ENCODE data around the gene RERE.
"Not testable (repeated sequence)": the region's sequence is repeated elsewhere in the genome, so short reads cannot be mapped to it uniquely, and the experiment has no call there.

Gene RERE

GRCh38 chr1:8512504-8512903, 304.9 kb downstream of the RERE start:
- ATAC-seq: peak; percentile 16
- no peak for DNase-seq

DNA sequence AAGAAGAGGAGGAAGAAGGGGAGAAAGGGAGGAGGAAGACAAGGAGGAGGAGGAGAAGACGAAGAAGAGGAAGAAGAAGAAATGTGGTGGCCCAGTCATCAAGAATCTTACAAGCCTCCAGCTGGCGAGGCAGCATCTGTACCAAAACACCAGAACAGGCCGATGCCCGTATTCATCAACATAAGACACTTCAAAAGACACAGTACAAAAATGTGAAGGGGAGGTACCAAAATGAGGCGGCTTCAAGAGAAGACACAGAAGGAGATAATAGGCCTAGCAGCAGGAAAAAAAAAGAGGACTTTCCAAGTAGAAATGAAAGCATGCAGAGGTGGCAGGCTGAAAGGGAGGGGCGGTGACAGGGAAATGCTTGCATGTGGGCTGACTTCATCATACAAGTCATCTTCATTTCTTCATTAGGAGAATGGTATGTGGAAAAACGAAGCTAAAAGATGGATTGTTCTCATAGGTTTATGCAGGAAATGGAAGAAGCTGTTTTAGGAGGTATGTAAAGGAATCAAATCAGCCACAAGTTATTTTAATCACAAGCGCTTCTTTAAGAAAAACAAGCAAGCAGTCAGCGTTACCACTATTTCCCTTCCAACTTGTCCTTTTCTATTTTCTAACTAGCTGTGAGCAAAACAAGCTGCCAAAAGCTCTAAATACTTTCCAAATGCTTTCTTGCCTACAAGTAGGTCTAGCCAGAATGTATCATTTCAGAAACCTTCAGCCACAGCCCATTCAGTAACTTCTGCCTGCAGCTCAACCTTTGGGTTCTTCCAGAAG, 307.2 kb downstream of the RERE start:
- peak; percentile 60 for ATAC-seq

GRCh38 chr1:8509579-8509978, 307.9 kb downstream of the RERE start:
- ATAC-seq: no peak

More for the DNA sequence above, 307.2 kb downstream of the RERE start:
- DNase-seq: peak; percentile 40

GRCh38 chr1:8506995-8507615, 310.3 kb downstream of the RERE start:
- DNase-seq (no peak), ATAC-seq (no peak)

More at GRCh38 chr1:8509579-8509978, 307.9 kb downstream of the RERE start:
- no peak for DNase-seq

DNA sequence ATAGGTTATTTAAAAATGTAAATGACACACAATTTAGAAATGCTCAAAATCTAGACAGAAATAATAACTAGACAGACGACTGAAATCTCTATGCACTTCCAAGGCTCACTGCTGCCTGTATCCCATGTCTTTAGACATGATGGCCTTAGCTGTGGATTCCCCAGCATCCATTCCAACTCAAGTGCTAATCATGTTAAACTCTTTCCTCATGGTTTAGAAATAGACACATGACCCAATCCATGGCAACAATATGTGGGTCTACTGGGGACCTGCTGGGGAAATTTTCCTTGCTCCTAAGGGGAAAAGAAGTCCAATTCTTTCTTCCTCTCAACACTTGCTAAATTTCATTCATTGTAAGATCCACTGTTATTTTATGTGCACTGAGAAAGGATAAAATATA, 311.0 kb downstream of the RERE start:
- ATAC-seq (no peak), DNase-seq (no peak)

- no peak for ATAC-seq
- DNase-seq: no peak
Observed at GRCh38 chr1:8503842-8504241, 313.6 kb downstream of the RERE start.

DNA sequence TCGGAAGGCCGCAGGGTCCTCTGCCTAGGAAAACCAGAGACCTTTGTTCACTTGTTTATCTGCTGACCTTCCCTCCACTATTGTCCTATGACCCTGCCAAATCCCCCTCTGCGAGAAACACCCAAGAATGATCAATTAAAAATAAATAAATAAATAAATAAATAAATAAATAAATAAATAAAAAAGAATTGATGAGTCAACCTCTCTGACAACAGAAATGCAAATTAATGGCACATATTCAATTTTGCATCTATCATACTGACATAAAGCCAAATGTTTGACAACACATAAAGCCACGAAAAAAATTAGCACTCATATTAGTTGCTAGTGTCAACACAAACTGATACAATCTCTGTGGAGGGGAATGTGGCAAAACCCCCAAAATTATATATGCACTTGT, 314.5 kb downstream of the RERE start:
- ATAC-seq, DNase-seq: not testable (repeated sequence)

DNA sequence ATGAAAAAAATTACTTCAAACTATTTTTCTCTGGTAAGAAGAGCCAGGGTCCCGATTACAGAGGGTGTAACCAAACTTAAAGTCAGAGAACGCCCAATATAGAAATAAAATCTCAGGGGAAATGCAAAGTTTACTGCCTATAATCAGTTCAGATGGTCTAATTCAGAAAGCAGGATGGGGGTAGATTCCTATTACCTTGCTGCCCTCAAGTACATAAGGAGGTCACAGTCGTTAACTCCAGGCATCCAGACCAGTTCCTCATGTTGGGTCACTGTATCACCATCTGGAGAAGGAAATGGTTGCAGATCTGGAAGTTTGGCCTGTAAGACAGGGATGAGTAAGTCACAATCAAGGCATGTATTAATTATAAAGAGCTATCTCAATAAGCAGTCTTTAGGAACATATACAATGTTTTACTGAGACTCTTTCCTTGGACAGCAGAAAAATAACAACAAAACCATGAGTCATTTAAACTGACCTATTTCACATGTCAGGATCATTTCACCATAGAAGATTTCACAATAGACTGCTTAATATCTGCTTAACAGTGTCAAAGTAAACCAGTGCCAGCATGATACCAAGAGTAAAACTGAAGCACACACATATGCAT, 320.1 kb downstream of the RERE start:
- ATAC-seq (no peak), DNase-seq (no peak)

DNA sequence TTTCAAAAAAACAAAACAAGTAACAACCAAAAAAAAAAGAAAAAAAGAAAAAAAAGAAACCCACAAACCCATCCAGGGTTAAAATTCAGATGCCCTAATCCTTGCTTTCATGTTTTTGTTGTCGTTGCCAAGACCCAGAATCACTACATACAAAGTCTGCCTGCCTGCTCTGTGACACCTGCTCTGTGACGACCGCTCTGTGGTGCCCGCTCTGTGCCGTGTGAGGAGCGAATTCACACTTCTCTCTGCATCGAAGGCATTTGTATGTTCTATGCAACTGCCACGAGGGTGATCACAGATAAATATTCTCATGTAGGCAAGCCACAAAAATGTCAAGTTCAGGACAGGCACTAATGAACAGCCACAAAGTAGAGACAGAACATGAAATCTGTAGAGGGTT, 321.0 kb downstream of the RERE start:
- DNase-seq: no peak
- peak; percentile 21 for ATAC-seq

DNA sequence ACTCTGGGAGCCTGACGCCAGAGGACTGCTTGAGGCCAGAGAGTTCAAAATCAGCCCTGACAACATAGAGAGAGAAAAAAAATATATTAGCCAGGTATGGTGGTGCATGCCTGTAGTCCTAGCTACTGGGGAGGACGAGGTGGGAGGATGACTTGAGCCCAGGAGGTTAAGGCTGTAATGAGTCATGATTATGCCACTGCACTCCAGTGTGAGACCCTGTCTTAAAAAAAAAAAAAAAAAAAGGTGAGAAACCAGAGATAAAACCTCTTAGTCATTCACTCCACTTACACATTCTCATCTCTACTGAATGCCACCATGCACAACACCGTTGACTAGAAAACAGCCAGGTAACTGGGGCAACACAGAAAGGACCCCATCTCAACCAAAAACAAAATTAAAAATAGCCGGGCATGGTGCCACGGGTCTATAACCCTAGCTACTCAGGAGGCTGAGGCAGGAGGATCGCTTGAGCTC, 321.5 kb downstream of the RERE start:
- DNase-seq (peak; percentile 42), ATAC-seq (peak; percentile 96)

GRCh38 chr1:8494681-8495080, 322.8 kb downstream of the RERE start:
- no peak for ATAC-seq

DNA sequence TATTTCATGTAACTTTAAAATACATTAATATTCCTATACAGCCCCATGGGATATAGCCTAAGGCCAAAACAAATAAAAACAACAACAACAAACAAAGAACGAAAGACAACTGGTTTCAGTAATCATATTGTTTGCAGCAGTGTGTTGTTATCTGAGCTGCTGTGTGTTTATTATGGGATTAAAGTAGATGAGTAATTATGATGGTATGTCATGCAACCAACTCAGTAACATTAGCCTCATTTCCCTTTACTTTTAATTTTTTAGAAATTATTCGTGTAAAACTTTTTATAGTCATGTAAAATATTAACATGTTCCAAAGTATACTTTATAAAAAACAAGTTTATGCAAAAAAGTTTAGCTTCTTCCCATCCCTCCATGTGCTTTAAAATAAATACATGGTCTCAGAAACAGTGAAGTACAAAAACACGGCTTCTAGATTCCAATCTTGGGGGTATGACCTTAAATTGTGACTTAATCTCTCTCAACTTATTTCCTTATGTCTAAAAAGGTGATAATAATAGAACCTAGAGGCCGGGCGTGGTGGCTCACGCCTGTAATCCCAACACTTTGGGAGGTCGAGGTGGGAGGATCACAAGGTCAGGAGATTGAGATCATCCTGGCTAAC, 323.4 kb downstream of the RERE start:
- DNase-seq (no peak), ATAC-seq (no peak)

More at GRCh38 chr1:8494681-8495080, 322.8 kb downstream of the RERE start:
- no peak for DNase-seq

DNA sequence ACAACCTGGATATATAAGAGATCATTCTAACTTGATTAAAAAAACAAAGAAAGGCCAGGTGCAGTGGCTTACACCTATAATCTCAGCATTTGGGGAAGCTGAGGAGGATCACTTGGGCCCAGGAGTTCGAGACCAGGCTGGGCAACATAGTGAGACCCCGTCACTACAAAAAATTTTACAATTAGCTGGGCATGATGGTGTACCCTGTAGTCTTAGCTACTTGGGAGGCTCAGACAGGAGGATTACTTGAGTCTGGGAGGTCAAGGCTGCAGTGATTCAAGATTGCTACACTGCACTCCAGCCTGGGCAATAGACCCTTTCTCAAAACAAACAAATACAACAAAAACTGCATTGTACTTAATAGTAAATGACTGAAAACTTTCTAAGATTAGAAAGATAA, 330.2 kb downstream of the RERE start:
- no peak for DNase-seq
- ATAC-seq: no peak

DNA sequence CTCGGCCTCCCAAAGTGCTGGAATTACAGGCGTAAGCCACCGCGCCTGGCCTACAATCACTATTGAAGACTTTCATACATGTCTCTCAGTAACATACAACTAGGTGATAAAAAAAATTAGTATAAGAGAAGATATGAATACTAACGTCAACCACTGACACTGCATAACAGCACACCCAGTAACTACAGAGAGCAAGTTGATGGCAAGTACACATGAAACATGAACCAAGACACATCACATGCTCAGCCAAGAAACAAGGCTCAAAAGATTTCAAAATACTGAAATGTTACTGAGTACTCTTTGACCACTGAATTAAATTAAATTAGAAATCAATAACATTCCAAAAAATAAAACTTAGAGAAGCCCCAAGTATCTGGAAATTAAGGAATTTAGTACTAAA, 331.4 kb downstream of the RERE start:
- DNase-seq: no peak
- no peak for ATAC-seq

DNA sequence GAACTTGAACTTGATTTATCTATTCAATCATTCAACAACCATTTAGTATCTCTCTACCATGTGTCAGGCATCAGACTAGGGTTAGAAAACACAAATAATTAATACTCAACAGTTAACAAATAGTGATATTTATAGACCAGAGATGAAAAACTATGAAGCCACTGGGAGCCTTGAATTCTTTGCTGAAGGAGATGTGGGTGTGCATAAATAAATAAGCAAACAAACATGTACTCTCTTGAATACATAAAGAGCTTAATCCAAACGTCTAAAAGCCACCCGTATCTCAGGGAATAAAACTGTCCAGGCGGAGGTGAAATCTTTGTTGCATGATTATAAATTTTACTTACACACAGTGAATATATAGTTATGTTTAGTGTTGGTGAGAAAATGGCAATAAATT, 333.9 kb downstream of the RERE start:
- ATAC-seq (no peak), DNase-seq (no peak)

DNA sequence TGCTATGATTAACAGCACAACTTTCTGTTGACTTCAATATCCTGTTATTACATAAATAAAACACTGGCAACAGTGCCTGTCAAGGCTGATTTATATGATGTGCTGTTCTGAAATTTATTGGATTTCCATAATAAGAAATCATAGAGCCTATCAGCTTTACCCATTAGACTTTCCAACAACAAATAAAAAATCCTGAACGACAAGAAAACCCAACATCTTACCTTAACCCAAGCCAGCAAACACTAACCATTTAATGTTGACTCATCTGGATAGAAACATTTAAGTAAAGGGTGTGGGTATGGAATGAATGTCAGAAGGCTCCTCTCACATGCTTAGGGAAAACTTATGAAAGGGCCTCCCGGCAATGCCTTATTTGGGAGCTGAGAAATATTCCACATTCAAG, 334.5 kb downstream of the RERE start:
- DNase-seq (no peak), ATAC-seq (no peak)

DNA sequence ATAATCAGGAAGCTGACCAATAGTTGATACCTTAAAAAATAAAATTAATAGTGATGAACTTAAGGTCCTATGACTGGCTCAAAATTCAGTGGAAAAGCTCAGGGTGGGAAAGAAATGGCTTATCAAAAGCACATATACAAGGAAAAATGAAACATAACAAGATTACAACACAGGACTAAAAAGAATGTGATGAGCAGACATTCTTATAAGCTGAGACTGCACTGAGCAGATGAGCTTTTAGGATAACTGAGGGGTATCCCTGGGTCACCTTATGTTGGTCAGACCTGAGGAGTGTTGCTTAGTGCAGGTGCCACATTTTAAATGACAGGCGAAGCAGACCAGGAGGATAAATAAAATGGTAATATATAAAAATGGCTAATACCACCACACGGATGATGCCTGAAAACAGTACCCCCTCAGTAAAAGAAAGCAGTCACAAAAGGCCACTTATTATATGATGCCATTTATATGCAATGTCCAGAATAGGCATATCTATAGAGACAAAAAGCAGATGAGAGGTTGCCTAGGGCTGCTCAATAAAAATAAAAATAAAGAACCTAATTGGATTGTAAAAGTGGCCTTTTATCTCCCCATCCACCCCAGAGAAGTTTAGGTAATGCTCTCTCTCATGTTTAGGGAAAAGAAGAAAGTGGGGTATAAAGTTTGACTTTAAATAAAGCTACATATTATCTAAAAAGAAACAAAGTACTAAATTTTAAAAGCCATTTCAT, 335.6 kb downstream of the RERE start:
- ATAC-seq (no peak), DNase-seq (no peak)

GRCh38 chr1:8478566-8478965, 338.9 kb downstream of the RERE start:
- ATAC-seq (no peak), DNase-seq (no peak)

GRCh38 chr1:8477983-8478362, 339.5 kb downstream of the RERE start:
- no peak for DNase-seq
- ATAC-seq: no peak

DNA sequence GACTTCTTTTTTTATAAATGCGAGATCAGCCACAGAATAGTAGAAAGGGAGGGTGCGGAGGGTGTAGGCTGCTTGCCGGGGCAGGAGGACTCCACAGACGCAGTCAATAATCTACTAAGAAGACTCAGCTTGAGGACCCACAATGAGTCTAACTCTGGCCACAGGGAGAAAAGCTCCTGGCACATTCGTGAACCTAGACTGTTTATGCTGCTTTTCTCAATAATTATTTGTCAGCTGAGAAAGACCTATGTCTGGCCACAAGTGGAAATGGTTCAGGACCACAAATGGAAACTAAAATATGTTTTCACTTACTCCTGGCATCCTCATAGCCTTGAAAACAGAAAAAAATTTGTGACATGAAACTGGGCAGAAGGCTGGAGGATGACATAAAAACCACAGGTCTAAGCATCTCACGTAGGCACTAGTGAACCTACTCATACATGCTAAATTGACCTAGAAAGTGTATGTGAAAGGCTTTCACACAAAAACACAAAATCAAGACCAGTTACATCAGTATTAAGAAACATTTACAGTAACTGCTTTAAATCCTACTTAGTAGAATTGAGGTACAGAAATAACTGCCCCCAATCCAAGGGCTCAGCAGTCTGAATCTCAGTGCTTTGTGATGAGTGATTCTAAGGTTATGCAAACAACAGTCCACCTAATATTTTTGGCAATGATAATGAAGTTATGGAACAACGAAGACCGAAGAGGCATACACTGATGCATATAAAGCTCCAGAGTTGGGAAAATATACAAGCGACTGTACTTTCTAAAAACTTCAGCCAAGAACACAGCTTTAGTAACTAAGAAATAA, 340.1 kb downstream of the RERE start:
- peak; percentile 33 for DNase-seq
- ATAC-seq: peak; percentile 90

DNA sequence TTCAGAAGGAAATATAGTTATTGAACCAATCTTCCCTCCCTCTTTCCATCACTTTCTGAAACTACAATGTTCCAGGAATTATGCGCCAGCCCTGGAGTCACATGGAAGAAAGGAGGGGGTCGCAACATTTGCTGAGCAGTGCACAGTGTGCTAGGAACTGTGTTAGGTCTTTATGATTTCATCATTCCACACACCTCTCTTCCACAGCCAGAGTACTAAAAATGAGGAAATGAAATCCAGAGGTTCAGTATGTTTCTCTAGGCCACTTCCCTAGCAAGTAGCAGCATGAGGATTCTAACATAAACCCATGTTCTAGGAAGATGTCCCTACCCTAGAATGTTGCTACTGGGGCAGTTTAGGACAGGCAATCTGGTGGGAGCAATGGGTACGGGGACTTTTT, 341.4 kb downstream of the RERE start:
- ATAC-seq: no peak
- DNase-seq: no peak

Data from stimulated activated naive CD8-positive, alpha-beta T cell treated with anti-CD3 and anti-CD28 coated beads, Interleukin-15, Interleukin-2, amounts not matched to agents 100 U/mL and 50 U/mL, for 24 hours (primary cell).